ENCODE measurements around the gene HECTD3. TPM values are rescaled to one million over a fixed set of nuclear protein-coding genes. Genes with fewer than 3 reads are reported as not detected.

Gene HECTD3
- total RNA-seq, 4 donors from 2014 or later, result 29.2 to 91.0 (median 47.0) TPM

GRCh38 chr1:45047032-45047431 lies 35.9 kb upstream of the HECTD3 start:
- in situ Hi-C loops (cut with MboI; ENCODE audit: low sequenced_read_pairs in 4 of 4) (no loop called here), intact Hi-C loops (cut with DNase I; ENCODE audit: low total_unique reads) (no loop called here)
- H3K27me3 ChIP-seq, result no peaks in the 10 kb centered on the region
- H3K4me3 ChIP-seq, result no peak overlapping the region
- no peak for DNase-seq
- H3K27ac ChIP-seq, result peak overlapping the region in 3 of 4 donors; percentile 26 to 48 (median 39)
- ATAC-seq, result peak; percentile 91 to 95
- no peaks in the 10 kb centered on the region for H3K9me3 ChIP-seq
- no peaks in the 10 kb centered on the region for H3K36me3 ChIP-seq
- TF ChIP-seq CTCF (IDR thresholded peaks at IDR 0.05 in 4 of 5, conservative IDR thresholded peaks at IDR 0.05 in 1 of 5) (no peak), POLR2A (IDR thresholded peaks at IDR 0.05) (no peak)
- H3K4me1 ChIP-seq, result peaks cover 0 to 8% of the 10 kb centered on the region in 2 donors

DNA sequence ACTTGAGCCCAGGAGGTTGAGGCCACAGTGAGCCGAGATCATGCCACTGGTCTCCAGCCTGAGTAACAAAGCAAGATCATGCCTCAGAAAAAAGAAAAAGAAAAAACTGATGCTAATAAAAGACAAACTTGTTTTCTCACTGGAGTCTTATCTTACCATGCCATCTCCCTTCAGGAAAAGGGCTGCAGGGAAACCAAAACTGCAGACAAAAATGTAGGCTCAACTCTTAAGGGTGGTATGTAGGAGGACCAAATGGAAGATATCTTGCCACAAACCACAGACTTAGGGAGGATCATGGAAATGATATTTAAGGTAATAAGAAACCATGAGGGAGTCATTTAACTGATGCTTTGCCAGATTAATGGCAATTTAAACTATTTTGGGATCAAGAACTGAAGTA lies 33.8 kb upstream of the HECTD3 start:
- intact Hi-C loops (cut with DNase I; ENCODE audit: low total_unique reads) (no loop called here), in situ Hi-C loops (cut with MboI; ENCODE audit: low sequenced_read_pairs in 4 of 4) (no loop called here)
- Histone ChIP-seq H3K36me3 (no peaks in the 10 kb centered on the region), H3K27ac (no peak overlapping the region), H3K4me1 (peaks cover 0 to 8% of the 10 kb centered on the region in 2 donors), H3K9me3 (no peaks in the 10 kb centered on the region), H3K27me3 (no peaks in the 10 kb centered on the region), H3K4me3 (no peak overlapping the region)
- TF ChIP-seq CTCF (IDR thresholded peaks at IDR 0.05 in 4 of 5, conservative IDR thresholded peaks at IDR 0.05 in 1 of 5) (no peak), POLR2A (IDR thresholded peaks at IDR 0.05) (no peak)
- DNase-seq, result no peak
- no peak for ATAC-seq

DNA sequence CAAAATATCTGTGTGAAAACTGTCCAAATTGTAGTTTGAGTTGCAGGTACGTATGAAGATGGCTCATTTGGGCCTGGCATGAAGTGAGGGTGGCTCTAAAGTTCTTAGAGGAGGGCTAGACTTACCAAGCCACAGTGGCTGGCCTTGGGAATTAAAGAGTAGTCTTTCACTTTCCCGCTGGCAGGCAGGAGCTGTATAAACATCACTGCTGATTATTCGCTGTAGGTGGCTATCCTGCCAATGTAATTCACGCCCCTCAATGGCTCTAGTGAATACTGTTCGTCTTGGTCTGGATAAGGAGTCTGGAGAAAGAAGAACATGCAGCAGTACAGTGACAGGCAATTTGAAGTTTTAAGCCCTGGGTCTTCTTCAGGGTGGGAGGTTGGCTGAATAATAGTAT lies 32.0 kb upstream of the HECTD3 start:
- intact Hi-C loops (cut with DNase I; ENCODE audit: low total_unique reads), result no loop called here
- no peaks in the 10 kb centered on the region for H3K27me3 ChIP-seq
- in situ Hi-C loops (cut with MboI; ENCODE audit: low sequenced_read_pairs in 4 of 4), result no loop called here
- H3K4me1 ChIP-seq, result peaks cover 0 to 8% of the 10 kb centered on the region in 2 donors
- H3K4me3 ChIP-seq, result no peak overlapping the region
- no peak for ATAC-seq
- no peaks in the 10 kb centered on the region for H3K9me3 ChIP-seq
- DNase-seq, result no peak
- H3K36me3 ChIP-seq, result no peaks in the 10 kb centered on the region
- TF ChIP-seq POLR2A (IDR thresholded peaks at IDR 0.05), result no peak
- no peak for TF ChIP-seq CTCF (IDR thresholded peaks at IDR 0.05 in 4 of 5, conservative IDR thresholded peaks at IDR 0.05 in 1 of 5)
- no peak overlapping the region for H3K27ac ChIP-seq

- no peaks in the 10 kb centered on the region for H3K27me3 ChIP-seq
- intact Hi-C loops (cut with DNase I; ENCODE audit: low total_unique reads) (no loop called here), in situ Hi-C loops (cut with MboI; ENCODE audit: low sequenced_read_pairs in 4 of 4) (no loop called here)
- ATAC-seq (no peak), DNase-seq (no peak)
- H3K9me3 ChIP-seq, result no peaks in the 10 kb centered on the region
- TF ChIP-seq CTCF (IDR thresholded peaks at IDR 0.05 in 4 of 5, conservative IDR thresholded peaks at IDR 0.05 in 1 of 5) (no peak), POLR2A (IDR thresholded peaks at IDR 0.05) (no peak)
- no peaks in the 10 kb centered on the region for H3K4me1 ChIP-seq
- H3K27ac ChIP-seq, result no peak overlapping the region
- H3K4me3 ChIP-seq, result no peak overlapping the region
- H3K36me3 ChIP-seq, result no peaks in the 10 kb centered on the region
Measured at GRCh38 chr1:45040297-45040696, 29.2 kb upstream of the HECTD3 start.

DNA sequence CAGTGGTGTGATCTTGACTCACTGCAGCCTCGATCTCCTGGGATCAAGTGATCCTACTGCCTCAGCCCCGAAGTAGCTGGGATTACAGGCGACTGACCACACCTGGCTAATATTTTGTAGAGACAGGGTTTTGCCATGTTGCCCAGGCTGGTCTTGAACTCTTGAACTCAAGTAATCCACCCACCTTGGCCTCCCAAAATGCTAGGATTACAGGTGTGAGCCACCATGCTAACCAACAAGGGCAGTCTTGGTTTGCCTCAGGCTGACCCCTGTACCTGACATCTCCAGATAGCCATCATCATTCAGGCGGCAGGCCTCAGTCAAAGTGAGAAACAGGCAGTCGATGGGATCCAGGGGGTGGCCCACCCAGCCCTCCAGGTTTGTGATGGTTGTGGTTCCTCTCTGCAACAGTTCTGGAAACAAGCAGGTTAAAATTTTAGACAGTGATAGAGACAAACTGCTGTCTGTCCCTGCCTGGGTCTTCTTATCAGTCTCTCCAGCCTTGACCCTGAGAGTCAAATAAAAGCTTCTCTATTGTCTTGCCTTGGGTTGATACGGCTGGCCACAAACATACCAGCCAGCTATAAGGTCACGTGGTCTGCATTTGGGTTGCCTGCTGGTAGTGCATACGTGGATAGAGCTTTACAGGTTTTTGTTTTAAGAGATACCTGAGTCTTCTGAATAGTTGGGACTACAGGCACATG lies 27.7 kb upstream of the HECTD3 start:
- H3K4me3 ChIP-seq, result no peak overlapping the region
- no peaks in the 10 kb centered on the region for H3K9me3 ChIP-seq
- TF ChIP-seq CTCF (IDR thresholded peaks at IDR 0.05 in 4 of 5, conservative IDR thresholded peaks at IDR 0.05 in 1 of 5), result no peak
- no peak for TF ChIP-seq POLR2A (IDR thresholded peaks at IDR 0.05)
- H3K36me3 ChIP-seq, result no peaks in the 10 kb centered on the region
- no peaks in the 10 kb centered on the region for H3K27me3 ChIP-seq
- H3K4me1 ChIP-seq, result no peaks in the 10 kb centered on the region
- in situ Hi-C loops (cut with MboI; ENCODE audit: low sequenced_read_pairs in 4 of 4), result no loop called here
- intact Hi-C loops (cut with DNase I; ENCODE audit: low total_unique reads), result no loop called here
- H3K27ac ChIP-seq, result no peak overlapping the region
- DNase-seq, result no peak
- ATAC-seq, result no peak
